GM20431 (cell line): ENCODE results near the gene ADAM30.

Source experiments
- in situ Hi-C: fragments of 300-500 bp; cut with MseI, MboI; formaldehyde crosslinking; loops from one replicate; pipeline ENCODE4 v1.15.0; 2020; ENCODE audit warnings: low sequenced_read_pairs; ENCODE audit not compliant: unreplicated experiment

ADAM30 gene

DNA sequence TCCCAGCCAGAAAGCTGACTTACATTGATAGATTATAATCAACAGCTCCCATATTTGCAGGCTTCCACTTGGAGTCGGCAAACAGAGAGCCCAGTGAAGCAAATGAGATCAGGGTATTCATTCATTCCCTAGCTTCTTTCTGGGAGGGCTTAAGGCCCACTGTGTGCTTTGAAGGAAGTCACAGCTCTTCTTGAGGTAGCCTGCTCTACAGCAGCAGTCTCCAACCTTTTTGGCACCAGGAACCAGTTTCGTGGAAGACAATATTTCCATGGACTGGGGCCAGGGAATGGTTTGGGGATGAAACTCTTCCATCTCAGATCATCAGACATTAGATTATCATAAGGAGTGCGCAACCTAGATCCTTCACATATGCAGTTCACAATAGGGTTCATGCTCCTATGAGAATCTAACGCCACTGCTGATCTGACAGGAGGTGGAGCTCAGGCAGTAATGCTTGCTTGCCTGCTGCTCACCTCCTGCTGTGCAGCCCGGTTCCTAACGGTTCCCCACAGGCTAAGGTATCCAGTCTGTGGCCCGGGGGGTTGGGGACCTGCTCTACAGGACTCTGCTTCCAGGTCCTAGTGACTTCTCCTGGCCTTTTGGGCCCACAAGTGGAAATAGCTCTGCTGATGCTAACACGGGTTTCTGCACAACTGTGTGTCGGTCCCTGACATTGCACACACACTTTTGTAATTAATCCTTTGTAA lies 13.7 kb upstream of the ADAM30 start:
- in situ Hi-C loops = no loop called here

DNA sequence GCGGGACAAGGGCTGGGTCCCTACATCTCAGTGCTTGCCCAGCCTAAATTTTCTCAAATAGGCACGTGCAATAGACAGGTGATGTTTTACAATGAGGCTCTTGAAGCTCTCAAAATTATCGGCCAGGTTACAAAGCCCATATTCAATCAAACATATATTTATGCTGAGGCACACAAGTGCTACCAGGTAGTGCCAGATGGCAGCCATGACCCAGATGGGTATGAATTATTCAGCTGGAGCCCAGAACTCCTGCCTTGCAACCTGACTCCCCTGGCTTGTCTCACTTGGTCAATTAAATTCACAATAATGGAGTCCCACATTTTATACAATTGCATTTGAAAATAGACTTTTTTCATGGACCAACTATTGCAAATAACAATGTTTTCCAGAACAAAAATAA lies 12.3 kb upstream of the ADAM30 start:
- in situ Hi-C loops = no loop called here

DNA sequence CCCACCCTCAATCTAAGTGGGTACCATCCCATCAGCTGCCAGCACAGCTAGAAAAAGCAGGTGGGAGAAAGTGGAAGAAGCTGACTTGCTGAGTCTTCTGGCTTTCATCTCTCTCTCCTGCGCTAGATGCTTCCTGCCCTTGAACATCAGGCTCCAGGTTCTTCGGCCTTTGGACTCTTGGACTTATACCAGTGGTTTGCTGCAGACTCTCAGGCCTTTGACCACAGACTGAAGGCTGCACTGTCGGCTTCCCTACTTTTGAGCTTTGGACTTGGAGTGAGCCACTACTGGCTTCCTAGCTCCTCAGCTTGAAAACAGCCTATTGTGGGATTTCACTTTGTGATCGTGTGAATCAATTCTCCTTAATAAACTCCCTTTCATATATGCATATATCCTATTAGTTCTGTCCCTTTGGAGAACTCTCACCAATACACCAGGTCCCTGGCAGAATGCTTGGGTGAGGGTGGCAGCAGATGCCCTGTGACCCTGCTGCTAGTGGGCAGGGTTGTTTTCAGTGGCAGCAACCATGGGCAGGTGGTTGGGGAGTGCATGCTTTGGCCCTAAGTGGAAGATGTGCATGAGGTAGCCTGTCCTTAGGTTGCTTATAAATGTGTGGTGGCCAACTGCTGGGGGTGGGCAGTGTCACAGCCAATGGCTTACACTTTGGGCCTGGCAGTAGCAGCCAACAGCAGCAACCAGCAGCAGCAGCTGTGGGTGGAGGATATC lies 10.8 kb upstream of the ADAM30 start:
- in situ Hi-C loops = no loop called here

DNA sequence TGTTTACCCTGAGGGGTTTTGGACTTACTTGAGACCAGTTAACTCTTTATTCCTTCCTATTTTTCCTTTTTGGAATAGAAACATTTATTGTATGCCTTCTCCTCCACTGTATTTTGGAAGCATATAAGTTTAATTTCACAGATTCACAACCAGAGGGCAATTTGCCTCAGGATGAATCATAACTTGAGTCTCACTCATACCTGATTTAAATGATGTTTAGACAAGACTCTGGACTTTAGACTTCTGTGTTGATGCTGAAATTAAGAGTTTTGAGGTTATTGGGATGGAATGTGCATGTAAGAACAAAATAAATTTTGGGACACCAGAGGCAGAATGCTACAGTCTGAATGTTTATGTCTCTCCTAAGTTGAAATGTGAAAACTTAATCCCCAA lies 7.1 kb upstream of the ADAM30 start:
- in situ Hi-C loops = no loop called here

DNA sequence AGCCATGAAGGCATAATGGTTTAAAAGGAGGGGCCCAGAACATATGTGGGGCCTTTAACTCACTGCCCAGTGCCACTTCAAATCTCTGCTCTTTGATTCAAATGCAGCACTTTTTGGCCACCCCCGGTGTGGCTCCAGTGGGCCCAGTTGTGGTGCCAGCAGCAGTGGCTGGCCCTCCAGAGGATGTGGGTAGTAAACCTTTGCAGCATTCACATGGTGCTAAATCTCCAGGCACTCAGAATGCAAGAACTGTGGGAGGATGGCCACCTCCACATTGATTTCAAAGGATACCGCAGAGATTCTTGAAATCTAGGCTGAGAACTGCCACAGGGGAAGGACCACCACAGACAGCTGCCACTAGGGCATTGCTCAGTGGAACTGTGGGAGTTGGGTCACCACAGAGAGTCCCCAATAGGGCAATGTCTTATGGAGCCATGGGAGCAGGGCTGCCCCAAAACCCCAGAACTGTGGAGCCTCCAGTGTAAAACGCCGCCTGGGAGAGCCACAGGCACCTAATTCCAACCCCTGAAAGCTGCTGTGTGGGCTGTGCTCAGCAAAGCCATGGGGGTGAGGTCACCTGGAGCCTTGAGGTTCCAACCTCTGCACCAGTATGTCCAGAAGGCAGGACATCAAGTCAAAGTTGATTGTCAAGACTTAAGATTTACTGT lies 6.6 kb upstream of the ADAM30 start:
- in situ Hi-C loops = no loop called here

DNA sequence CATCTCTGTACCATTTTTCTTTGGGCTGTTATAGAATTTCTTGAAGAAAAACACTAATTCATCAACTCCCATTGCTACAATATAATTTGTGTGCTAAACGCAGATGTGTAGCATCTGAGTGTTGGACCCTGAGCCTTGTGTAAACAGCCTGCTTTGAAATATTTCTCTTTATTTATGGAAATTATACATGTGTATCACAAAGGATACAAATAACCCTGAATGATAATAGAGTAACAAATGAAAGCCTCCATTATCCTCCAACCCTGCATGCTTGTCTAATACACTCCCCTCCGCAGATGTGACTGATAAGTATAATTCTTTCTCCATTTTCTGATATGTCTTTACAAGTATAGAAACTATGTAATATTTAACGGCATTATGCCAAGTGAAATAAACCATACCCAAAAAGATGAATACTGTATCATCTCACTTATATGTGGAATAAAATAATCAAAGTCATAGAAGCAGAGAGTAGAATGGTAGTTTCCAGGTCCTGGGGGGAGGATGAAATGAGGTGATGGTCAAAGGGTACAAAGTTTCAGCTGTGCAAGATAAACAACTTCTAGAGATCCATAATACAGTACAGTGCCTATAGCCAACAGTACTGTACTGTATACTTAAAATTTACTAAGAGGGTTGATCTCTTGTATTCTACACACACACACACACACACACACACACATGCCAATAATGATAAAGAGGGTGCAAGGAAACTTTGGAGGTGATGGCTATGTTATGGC lies 2.8 kb upstream of the ADAM30 start:
- in situ Hi-C loops = no loop called here

DNA sequence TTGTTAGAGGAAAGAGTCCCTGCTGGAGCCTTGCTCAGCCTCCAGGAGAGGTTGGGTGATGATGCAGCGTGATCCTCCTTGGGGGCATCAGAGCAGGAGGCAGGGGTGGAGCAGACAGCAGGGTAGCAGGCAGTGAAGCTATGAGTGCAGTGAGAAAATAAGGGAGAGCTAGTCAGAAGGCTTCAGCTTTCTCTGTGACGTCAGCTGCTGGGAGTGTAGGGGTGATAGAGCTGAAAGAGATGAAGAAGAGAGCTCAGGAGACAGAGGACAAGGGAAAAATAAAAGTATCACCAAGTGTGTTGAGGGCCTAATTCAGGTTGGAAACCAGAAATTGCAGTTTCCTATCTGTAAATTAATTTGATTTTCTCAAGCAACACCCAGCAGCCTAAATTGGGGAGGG lies 2.2 kb upstream of the ADAM30 start:
- in situ Hi-C loops = no loop called here

DNA sequence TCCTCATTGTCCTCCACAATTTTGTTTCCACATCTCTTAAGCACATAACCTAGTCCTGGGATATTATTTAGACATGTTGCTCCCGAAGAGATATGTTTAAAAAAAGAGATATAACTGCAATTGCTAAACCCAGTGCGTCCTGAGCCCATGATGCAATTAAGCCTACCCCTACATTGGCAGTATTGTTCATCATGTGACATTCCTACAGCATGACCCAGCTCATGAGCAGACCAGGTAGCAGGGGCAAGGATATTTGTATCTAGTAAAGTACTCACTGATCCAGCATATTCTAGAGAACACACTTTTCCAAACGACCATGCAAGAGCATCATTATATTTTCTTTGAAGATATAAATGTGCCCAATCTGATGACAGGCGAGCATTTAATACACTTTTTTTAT lies 1.2 kb downstream of the ADAM30 start:
- in situ Hi-C loops = no loop called here

DNA sequence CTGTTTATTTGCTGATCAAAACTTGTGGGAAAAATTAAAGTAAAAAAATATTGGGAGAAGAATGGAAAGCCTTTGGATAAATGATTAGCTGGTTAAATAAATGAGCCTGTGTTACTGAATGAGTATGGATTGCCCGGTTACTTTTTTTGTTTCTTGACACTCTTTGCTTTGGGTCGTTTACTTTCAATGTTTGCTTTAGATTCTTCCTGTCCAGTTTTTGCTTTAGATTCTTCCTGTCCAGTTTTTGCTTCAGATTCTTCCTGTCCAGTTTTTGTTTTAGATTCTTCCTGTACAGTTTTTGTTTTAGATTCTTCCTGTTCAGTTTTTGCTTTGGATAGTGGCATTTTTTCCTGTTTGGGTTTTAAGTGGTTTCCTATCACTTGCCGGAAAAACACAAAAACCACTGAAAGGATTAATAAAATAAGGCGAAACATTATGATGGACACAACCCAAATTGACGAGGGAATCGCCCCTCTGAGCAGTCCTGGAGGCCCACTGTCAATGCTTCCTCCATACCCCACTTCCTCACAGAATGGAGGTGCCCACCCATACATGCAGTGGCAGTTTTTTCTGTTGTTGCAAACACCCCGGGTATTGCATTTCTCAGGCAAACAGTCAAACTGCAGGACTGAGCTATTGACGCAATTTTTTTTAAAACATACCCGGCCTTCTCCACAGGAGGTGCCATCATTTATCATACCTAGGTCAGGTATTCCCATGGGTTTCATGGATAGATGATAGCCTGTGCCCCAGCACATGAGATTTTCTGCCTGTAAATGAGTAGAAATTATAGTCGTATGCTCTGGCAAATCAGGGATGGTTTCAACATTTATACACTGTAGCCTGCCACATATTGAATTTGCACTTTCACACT lies 2.3 kb downstream of the ADAM30 start:
- in situ Hi-C loops = no loop called here

DNA sequence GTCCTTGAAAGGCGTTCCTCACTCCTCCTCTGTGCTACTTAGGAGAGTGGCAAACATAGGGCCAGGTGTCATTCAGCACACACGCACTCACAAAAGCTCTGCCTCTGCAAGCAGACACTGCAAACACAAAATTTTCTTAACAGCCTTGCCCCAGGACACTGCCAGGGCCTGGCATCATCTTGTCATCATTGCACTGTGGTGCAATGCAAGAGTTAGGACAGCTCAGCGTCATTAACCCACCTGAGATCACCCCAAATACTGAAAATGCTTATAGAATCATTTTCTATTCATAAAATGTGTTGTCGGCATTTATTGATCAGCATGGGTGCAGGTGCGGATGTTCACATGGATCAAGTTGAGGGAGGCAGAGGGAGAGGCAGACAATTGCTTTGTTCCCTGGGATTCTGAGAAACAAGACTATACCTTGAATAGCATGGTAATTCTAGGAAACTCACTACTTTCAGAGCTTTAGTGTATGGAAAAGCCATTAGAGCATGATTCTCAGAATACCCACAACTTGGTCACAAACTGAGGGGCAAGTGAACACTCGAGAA lies 3.0 kb downstream of the ADAM30 start:
- in situ Hi-C loops = no loop called here

DNA sequence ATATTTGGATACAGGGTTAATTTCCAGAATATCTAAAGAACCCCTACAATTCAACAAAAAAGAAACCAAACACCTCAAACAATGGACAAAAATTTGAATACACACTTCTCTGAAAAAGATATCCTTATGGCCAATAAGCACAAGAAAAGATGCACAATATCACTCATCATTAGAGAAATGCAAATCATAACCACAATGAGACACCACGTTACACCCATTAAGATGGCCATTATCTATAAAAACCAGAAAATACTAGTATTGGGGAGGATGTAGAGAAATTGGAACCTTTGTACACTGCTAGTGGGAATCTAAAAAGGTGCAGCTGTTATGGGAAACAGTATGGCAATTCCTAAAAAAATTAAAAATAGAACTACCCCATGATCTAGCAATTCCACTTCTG lies 4.9 kb downstream of the ADAM30 start:
- in situ Hi-C loops = no loop called here

DNA sequence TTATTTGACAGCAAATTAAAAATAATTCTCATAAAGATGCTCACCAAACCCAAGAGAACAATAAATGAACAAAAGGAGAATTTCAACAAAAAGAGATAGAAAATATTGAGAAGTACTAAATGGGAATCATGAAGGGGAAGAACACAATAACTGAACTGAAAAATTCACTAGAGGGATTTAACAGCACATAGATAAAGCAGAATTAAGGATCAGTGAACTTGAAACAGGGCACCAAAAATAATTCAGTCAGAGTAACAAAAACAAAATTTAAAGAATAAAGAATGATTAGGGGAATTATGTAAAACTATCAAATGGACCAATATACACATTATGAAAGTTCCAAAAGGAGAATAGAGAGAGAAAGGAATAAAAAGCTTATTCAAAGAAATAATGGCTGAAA lies 7.8 kb downstream of the ADAM30 start:
- in situ Hi-C loops = no loop called here

DNA sequence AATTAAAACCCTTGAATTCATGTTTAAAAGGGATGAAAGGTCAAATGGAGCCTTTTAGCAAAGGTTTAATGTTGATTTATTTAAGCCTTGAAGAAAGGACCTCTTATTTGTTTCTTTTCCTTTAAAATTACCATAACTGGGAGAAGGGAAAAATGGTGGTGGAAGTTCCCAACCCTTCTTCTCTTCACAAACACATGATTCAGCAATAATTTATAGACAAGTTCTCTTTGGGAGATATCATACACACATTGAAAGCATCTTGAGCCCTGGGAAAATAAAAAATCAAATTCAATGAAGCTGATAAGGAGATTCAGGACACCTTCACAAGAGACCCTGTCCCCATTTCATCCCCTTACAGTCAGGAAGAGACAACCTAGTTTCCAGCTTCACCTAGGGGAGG lies 8.9 kb downstream of the ADAM30 start:
- in situ Hi-C loops = no loop called here

DNA sequence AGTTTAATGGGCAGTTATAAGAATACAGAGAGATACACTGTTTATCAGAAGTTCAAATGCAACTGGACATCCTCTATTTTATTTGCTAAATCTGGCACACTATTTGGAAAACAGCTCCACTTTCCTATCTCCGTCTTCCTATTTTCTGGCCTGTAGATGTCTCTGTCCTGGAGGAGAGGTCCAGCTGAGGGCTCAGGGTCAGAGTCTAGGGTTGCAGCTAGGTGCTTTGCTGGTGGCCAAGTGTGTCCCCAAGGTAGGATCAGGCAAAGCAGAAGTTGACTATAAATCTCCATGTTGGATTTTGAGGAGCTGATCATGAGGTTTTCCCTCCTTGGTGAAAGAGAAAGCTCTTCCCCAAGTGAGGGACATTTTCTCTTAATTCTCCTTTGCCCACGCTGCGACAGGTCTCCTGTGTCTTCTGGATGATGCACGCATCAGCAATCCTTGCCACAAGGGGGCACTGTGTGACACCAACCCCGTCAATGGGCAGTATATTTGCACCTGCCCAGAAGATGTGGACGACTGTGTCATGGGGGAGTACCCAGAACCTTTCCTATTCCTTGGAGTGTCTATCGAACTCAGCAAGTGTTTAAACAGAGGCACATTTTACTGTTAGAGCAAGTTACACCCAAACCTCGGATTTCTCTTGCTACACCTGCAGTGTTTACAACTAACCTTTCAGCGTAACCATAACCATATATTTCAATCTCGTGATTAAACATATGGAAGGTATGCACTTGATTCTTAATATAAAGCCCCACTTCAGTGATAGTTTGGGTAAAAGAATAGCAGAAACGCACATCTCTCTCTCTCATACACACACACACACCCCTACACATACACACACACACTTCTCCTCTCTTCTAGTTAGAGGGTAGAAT lies 10.2 kb downstream of the ADAM30 start:
- in situ Hi-C loops = no loop called here

DNA sequence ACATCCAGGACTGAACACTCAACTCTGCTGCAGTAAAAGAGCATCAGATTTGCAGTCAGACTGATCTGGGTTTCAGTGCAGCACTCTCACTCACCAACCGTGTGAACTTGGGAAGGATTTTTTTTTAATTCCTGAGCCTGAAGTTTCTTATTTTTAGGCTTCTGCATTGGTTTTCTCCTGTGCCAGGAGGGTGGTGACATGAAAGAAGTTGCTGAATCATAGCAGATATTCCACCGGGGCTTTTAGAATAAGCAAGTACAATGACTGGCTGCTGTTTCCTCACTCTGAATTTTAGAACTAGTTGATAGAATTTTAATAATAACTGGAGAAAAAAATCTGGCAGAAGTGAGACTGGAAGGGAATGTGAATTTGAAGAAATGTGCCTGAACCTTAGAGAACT lies 11.6 kb downstream of the ADAM30 start:
- in situ Hi-C loops = no loop called here

DNA sequence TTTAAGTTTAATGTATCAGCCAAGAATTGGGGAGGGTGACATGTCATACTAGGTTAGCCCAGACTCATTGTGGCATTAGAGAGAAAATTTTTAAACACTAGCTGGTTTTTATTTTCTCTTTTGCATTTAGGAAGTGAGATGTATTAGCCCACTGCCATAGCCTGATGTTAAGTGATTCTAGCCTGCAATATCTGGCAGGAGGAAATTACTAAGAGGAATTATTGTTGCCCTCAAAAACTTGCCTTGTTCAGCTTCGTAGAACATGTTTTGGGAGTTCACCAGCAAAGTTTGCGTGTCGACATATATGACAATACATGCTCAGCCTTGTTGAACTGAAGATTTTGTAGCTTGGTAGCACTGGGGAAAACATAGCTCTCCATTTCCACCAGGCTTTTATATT lies 12.5 kb downstream of the ADAM30 start:
- in situ Hi-C loops = no loop called here

DNA sequence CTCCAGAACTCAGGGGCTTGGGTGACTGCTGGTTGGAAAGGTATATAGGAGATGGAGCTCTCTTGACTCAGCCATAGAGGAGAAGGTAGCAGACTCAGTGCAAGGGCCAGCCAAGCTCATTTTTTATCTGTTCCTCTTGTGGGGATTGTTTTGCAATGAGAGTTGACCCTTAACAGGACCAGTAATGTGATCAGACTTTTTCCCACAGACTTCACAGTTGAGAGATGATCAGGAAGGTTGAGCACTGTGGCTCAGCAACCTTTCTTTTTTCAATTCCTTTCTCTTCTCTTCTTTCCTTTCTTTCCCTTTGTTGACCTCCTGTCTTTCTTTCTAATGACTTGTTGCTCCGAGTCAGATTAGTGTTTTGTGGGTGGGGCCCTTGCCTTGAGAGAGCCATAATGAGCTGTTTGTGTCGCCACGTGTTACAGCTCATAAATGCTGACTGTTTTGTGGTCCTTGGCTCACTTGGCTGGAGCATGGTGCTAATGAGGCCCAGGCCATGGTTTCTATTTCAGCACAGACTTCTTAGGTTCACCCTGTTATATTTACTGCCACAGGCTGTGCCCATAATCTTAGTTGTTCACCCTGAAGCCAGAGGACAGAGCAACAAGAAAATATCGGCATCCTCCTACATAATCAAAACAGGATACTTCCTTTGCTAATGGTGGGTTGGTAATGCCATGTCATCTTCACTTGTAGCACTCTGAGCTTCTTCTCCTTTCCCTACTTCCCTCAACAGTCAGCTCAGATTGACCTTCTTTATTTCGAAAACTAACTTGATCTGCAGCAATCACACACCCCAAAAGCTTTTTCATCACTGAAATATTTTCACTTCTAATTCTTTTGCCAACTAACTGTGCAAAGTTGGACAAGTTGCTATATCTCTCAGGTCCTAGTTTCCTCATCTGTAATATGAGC lies 13.9 kb downstream of the ADAM30 start:
- in situ Hi-C loops = no loop called here
